IMR-90 (cell line): Measurements from ENCODE around the gene TENM3. TPM values are rescaled to one million over a fixed set of nuclear protein-coding genes. Genes with fewer than 3 reads are reported as not detected.
A peak's percentile ranks its signal among the peaks of the same experiment; 100 is the strongest.
"Not testable (repeated sequence)": the region's sequence is repeated elsewhere in the genome, so short reads cannot be mapped to it uniquely, and the experiment has no call there.

Experiments used
- ATAC-seq: fragments of 200-7000 bp; cut with Tn5 transposase; 2 replicates; pipeline ENCODE4 v1.9.1; 2020; ENCODE audit warnings: low read depth, mild to moderate bottlenecking, moderate library complexity
- BruUV-seq: library from RNA; stranded (reverse); fragments of 400-500 nt; replicated peaks from 2 replicates; lab custom pipeline; 2021; lab: Mats Ljungman, UMichigan
- CTCF ChIA-PET: fragments of 300-600 bp; formaldehyde crosslinking; extraction: SDS; loops from one replicate; lab custom pipeline; 2021; ENCODE audit warnings: antibody characterized with exemption; lab: Yijun Ruan, JAX
- POLR2A ChIA-PET: fragments of 300-600 bp; sonication (Branson Sonifier 250); formaldehyde crosslinking; loops from one replicate; lab custom pipeline; 2022; ENCODE audit warnings: antibody characterized with exemption; ENCODE audit not compliant: unreplicated experiment; lab: Charles Lee
- DNase-seq: peaks from one replicate; pipeline ENCODE4 v3.0.0; 2013
- H2AFZ ChIP-seq: replicated peaks from 2 replicates; pipeline ENCODE3; 2013; ENCODE audit warnings: low read length, mild to moderate bottlenecking; ENCODE audit not compliant: poor library complexity
- H2AK5ac ChIP-seq: 2 replicates; pipeline ENCODE4 v1.6.1; 2013; ENCODE audit warnings: low read depth, low read length, inconsistent platforms
- H2AK9ac ChIP-seq: replicated peaks from 2 replicates; pipeline ENCODE3; 2013; ENCODE audit warnings: mild to moderate bottlenecking, low read depth, low read length, moderate library complexity; ENCODE audit not compliant: poor library complexity
- H2BK120ac ChIP-seq: 2 replicates; pipeline ENCODE4 v1.6.1; 2013; ENCODE audit warnings: low read depth, low read length, inconsistent platforms
- H2BK15ac ChIP-seq: 3 replicates; pipeline ENCODE4 v1.6.1; 2013; ENCODE audit warnings: low read depth, low read length, inconsistent platforms
- H2BK20ac ChIP-seq: 2 replicates; pipeline ENCODE4 v1.6.1; 2013; ENCODE audit warnings: low read depth, mild to moderate bottlenecking, inconsistent platforms, low read length, moderate library complexity
- H2BK5ac ChIP-seq: 2 replicates; pipeline ENCODE4 v1.6.1; 2013; ENCODE audit warnings: mild to moderate bottlenecking, low read depth, low read length, inconsistent platforms; ENCODE audit not compliant: poor library complexity, severe bottlenecking
- H3K14ac ChIP-seq: replicated peaks from 2 replicates; pipeline ENCODE4 v1.6.1; 2013; ENCODE audit warnings: low read depth, low read length, inconsistent platforms
- H3K18ac ChIP-seq: 2 replicates; pipeline ENCODE4 v1.6.1; 2013; ENCODE audit warnings: low read depth, low read length, control low read depth
- H3K23ac ChIP-seq: 2 replicates; pipeline ENCODE4 v1.6.1; 2013; ENCODE audit warnings: low read depth, low read length, inconsistent platforms
- H3K27ac ChIP-seq: 2 replicates; pipeline ENCODE4 v1.5.1; 2013; ENCODE audit warnings: mild to moderate bottlenecking, control low read depth, low read length; ENCODE audit not compliant: insufficient read depth
- H3K27me3 ChIP-seq: 2 replicates; pipeline ENCODE4 v1.6.1; 2013; ENCODE audit warnings: low read length; ENCODE audit not compliant: control insufficient read depth, insufficient read depth
- H3K36me3 ChIP-seq: 2 replicates; pipeline ENCODE4 v1.6.1; 2013; ENCODE audit warnings: low read length, mixed read lengths; ENCODE audit not compliant: control insufficient read depth, insufficient read depth
- H3K4ac ChIP-seq: 2 replicates; pipeline ENCODE4 v1.6.1; 2013; ENCODE audit warnings: low read depth, low read length, inconsistent platforms
- H3K4me1 ChIP-seq: 2 replicates; pipeline ENCODE4 v1.6.1; 2013; ENCODE audit warnings: low read length, mixed read lengths; ENCODE audit not compliant: control insufficient read depth, insufficient read depth
- H3K4me2 ChIP-seq: 2 replicates; pipeline ENCODE4 v1.6.1; 2013; ENCODE audit warnings: low read depth, mild to moderate bottlenecking, control low read depth, low read length, moderate library complexity
- H3K4me3 ChIP-seq: 2 replicates; pipeline ENCODE4 v1.5.1; 2013; ENCODE audit warnings: low read depth, mild to moderate bottlenecking, control low read depth, low read length, moderate library complexity; ENCODE audit not compliant: insufficient read depth
- H3K56ac ChIP-seq: 2 replicates; pipeline ENCODE4 v1.6.1; 2013; ENCODE audit warnings: low read length, inconsistent platforms; ENCODE audit not compliant: insufficient read depth; ENCODE audit errors: extremely low read depth
- H3K79me1 ChIP-seq, 2 experiments: 2 replicates each; pipeline ENCODE4 v1.6.1; 2013; ENCODE audit warnings: low read length in 2 of 2, inconsistent platforms in 1 of 2, low read depth in 1 of 2
- H3K9ac ChIP-seq: 2 replicates; pipeline ENCODE4 v1.6.1; 2013; ENCODE audit warnings: low read depth, low read length, control low read depth
- H3K9me1 ChIP-seq: 2 replicates; pipeline ENCODE4 v1.6.1; 2013; ENCODE audit warnings: low read length, inconsistent platforms; ENCODE audit not compliant: insufficient read depth
- H3K9me3 ChIP-seq: 2 replicates; pipeline ENCODE4 v1.6.1; 2013; ENCODE audit warnings: low read length; ENCODE audit not compliant: control insufficient read depth, insufficient read depth
- H4K20me1 ChIP-seq: 2 replicates; pipeline ENCODE4 v1.6.1; 2013; ENCODE audit warnings: low read length, inconsistent platforms; ENCODE audit not compliant: insufficient read depth
- H4K5ac ChIP-seq: 2 replicates; pipeline ENCODE4 v1.6.1; 2013; ENCODE audit warnings: mild to moderate bottlenecking, low read depth, low read length, control low read depth
- H4K8ac ChIP-seq, 2 experiments: 2 replicates each; pipeline ENCODE4 v1.6.1; 2013; ENCODE audit warnings: low read depth in 2 of 2, low read length in 2 of 2, control low read depth in 1 of 2, inconsistent platforms in 1 of 2
- H4K91ac ChIP-seq: 2 replicates; pipeline ENCODE4 v1.6.1; 2013; ENCODE audit warnings: low read depth, low read length, inconsistent platforms; ENCODE audit not compliant: insufficient read depth
- WGBS, 2 experiments: methylation state at CpG; one replicate each; pipeline versions ENCODE4 v1.1.5 to v1.1.7; 2013; ENCODE audit warnings: missing lambda C conversion rate in 2 of 2; ENCODE audit not compliant: insufficient read length in 1 of 2; ENCODE audit errors: extremely low coverage in 2 of 2; 5-methylcytosine and 5-hydroxymethylcytosine counted together
- dilution Hi-C: fragments of 300-500 bp; cut with HindIII; formaldehyde crosslinking; loops from one replicate; pipeline ENCODE4 v1.14.3; 2018; ENCODE audit warnings: low sequenced_read_pairs; ENCODE audit not compliant: unreplicated experiment
- in situ Hi-C: fragments of 300-500 bp; cut with MboI; formaldehyde crosslinking; loops from 3 replicates; pipeline ENCODE4 v1.14.3; 2019; ENCODE audit warnings: low sequenced_read_pairs, inconsistent platforms, mixed read lengths
- intact Hi-C: fragments of 100-400 bp; cut with micrococcal nuclease; formaldehyde crosslinking; loops from 2 replicates; pipeline ENCODE4 v1.10.0; 2022
- polyA plus RNA-seq, 3 experiments: library from polyadenylated mRNA; depleted of rRNA; stranded (reverse); fragments of >200 nt; gene quantifications; 2 replicates each; pipeline ENCODE4 v1.2.3, GENCODE V29; 2012; ENCODE audit warnings: low replicate concordance in 1 of 3
- total RNA-seq: library from RNA; depleted of rRNA; stranded (reverse); fragments of >200 nt; gene quantifications from 2 replicates; pipeline ENCODE4 v1.2.3, GENCODE V29; 2012

Gene TENM3
- total and polyA plus RNA-seq, 2 of the 4 experiments (the other 2 are of a cell fraction) = 29.9 to 173 TPM

DNA sequence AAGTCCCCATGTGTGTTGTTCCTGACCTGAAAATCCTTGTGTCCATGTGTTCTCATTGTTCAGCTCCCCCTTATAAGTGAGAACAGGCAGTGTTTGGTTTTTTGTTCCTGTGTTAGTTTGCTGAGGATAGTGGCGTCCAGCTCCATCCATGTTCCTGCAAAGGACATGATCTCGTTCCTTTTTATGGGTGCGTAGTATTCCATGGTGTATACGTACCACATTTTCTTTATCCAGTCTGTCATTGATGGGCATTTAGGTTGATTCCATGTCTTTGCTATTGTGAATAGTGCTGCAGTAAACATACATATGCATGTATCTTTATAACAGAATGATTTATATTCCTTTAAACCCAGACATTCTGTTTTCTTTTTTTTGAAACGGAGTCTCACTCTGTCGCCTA, 6.2 kb upstream of the TENM3 start:
- Histone ChIP-seq H3K18ac (peak overlapping the region; percentile 20; the same call in 1 of the 2 replicates), H3K4me1 (peaks cover 18% of the 10 kb centered on the region), H2BK20ac (peak overlapping the region; percentile 18; the same call in 1 of the 2 replicates), H2AK5ac (peak overlapping the region; percentile 35; the same call in 1 of the 2 replicates), H2BK120ac (0 out of 2 replicates have a peak overlapping the region, but pooled peaks have one; percentile 26)
- CTCF ChIA-PET, H3K9ac ChIP-seq, H4K91ac ChIP-seq, H2AK9ac ChIP-seq, H3K23ac ChIP-seq, H3K14ac ChIP-seq, in situ Hi-C loops, H4K5ac ChIP-seq, H3K4me2 ChIP-seq, H4K8ac ChIP-seq, H2AFZ ChIP-seq, H3K79me1 ChIP-seq, H3K4ac ChIP-seq, H3K27me3 ChIP-seq, H3K4me3 ChIP-seq, H2BK5ac ChIP-seq, ATAC-seq, H4K20me1 ChIP-seq, DNase-seq, dilution Hi-C loops, H2BK15ac ChIP-seq, H3K56ac ChIP-seq, BruUV-seq, H3K27ac ChIP-seq, H3K9me1 ChIP-seq, H3K9me3 ChIP-seq, H3K36me3 ChIP-seq, POLR2A ChIA-PET: not testable (repeated sequence)
- WGBS, 2 experiments = no CpG with 5 or more reads among the region's 6 CpGs
- intact Hi-C loops = loop anchor here (5.0 to 10.0 kb wide), 2 partner anchors 210 to 1758 kb away; no protein-coding TSS in a partner anchor
